GM21390 (cell line): ENCODE data around the gene CC2D2A.

ENCODE experiments used
- ATAC-seq: cut with Tn5 transposase; IDR thresholded peaks from one replicate; pipeline ENCODE4 v1.9.1; 2021; ENCODE audit not compliant: unreplicated experiment

CC2D2A gene

DNA sequence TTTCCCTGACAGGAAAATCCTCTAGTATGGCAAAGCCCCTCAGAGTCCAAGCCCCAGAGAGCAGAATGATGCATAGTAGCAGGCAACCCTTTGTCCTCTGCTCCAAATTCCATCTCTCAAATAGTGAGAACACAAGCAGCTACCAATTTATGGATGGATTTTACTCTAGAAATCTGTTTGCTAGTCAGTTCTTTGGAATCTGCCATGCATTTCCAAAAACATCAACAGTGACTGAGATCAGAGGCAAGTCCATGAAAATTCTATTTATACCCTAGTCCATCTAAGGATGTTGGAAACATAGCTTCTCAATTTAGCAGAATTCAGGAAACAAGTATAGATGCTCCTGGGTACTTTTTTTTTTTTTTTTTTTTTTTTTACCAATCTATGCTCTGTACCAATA is 10.0 kb upstream of the CC2D2A start:
- ATAC-seq = no peak

DNA sequence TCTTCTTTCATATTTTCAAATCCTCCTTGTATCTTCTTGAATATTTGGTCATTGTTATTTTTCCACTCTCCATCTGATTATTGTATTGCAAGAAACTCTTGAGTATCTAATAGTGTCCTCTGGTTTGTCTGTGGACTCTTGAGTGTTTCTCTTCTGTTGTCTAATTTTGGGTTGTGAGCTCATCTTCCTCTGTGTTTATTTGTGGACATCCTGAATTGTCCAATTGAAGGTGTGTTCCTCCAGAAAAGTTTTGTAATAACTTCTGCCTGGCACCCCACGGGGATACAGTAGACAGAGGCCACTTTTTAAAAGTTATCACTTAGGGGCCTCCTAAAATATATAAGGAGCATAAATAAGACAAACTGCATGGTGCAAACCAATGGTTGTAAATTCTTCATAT is 3.1 kb upstream of the CC2D2A start:
- ATAC-seq = no peak

- ATAC-seq = no peak
Measured at GRCh38 chr4:15470128-15470475, 420 bp downstream of the CC2D2A start.

- ATAC-seq = no peak
Measured at GRCh38 chr4:15476396-15476795, 6.7 kb downstream of the CC2D2A start.

GRCh38 chr4:15478724-15479088 is 9.0 kb downstream of the CC2D2A start:
- no peak for ATAC-seq

DNA sequence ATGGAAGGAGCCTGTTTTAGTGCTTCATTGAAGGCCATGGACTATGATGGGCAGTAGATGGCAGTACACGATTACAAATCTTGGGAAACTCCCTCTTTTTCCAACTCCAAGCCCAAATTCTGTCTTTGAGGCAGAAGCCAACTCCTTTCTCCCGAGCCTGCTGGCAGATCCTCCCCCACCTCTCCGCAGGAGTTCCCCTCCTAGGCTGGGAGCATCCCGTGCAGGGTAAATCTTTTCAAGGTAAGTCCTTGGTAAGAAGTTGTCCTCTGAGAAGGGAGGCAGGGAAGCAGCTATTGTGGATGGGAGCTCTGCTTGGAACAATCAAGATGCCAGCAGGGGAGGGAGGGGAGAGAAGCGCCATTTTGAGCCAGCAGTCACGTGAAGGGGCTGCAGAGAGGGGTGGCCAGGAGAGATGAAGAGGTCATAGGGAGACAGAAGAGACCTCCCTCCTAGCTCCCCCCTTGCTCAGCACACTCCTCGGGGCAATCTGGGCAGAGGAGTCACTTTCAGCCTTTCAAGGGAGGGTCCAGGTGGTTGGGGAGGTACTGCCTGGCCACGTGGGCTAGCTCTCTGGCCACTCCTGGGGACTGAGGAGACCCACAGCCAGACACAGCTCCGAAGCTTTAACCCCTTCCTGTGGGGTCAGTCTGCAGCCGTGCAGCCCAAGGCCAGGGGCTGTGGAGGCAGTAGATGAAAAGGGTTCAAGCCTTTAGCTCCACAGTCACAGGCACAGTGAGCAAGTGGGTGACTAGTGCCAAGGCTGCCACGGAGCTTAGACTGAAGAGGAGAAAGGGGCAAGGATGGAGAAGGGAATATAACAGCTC is 9.6 kb downstream of the CC2D2A start:
- ATAC-seq = no peak

DNA sequence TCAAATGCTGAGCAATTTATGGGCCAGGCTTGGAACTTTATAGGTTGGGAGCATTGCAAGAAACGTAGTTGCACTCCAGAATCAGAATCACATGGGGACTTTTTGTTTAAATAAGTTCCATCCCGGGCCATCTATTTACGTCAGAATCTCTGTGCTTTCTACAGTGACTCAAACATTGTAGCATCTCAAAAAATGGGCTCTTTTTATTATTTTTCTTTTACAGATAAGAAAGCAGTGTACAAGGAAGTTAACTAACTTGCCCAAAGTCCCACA is 10.2 kb downstream of the CC2D2A start:
- ATAC-seq = no peak

GRCh38 chr4:15481961-15482745 is 12.5 kb downstream of the CC2D2A start:
- no peak for ATAC-seq

GRCh38 chr4:15482842-15483241 is 13.2 kb downstream of the CC2D2A start:
- ATAC-seq = no peak

GRCh38 chr4:15488136-15488535 is 18.5 kb downstream of the CC2D2A start:
- ATAC-seq = no peak

DNA sequence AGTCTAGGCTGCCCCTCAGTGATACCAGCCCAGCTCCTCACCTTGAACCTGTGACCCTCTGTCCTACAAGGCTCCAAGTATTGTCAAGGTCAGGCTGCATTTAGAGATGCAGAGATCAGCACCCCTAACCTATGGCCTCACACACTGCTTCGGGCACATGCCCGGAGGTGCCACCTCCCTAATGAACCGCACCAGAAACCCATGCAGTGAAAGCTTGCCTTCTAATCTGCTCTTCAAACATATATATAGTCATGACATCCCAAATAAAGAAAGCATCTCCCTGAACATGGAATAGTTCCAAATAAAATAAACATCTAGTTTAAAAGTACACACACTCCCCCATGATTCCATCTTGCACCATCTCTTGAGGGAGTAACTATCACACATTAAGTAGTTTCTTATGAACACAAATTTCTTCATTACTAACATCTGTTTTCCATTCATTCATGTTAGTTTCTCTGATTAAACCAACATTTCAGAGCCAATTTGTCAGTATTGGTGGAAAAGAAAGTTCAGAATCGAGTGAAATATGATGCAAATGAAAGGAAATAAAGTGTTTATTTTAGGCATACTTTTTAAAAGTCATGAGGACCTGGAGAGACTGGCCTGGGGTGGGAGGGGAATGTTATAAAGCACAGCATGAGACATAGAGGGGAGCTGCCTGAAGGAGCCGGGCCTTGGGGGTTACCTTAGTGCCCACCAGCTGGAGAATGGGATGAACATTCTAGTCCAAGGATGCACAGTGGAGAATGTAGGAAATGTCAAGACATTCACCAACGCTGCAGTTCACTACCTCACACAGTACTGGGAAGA is 19.2 kb downstream of the CC2D2A start:
- no peak for ATAC-seq

DNA sequence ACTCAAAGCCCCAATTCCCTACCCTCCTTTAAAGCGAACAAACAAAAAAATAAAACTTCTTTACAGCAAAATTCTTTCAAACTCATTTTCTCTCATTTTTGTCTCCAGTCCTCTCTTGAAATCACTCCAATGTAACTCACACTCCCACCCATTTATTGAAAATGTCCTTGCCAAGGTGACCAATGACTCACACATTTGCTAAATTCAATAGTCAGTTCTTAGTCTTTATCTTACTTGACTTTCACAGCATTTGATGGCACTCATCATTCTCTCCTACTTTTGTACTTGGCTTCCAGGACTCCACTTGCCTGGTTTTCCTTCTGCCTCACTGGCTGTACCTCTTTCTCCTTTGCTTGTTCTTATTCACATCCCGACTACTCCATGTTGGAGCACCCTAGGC is 19.9 kb downstream of the CC2D2A start:
- ATAC-seq = no peak

- ATAC-seq = no peak
Measured at GRCh38 chr4:15493411-15493810, 23.7 kb downstream of the CC2D2A start.

DNA sequence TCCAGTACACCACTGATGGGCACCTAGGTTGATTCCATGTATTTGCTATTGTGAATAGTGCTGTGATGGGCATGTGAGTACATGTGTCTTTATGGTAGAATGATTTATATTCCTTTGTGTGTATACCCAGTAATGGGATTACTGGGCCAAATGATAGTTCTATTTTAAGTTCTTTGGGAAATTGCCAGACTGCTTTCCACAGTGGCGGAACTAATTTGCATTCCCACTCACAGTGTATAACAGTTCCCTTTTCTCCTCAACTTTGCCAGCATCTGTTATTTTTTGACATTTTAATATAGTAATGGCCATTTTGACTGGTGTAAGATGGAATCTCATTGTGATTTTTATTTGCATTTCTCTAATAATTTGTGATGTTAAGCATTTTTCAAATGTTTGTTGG is 25.9 kb downstream of the CC2D2A start:
- no peak for ATAC-seq

DNA sequence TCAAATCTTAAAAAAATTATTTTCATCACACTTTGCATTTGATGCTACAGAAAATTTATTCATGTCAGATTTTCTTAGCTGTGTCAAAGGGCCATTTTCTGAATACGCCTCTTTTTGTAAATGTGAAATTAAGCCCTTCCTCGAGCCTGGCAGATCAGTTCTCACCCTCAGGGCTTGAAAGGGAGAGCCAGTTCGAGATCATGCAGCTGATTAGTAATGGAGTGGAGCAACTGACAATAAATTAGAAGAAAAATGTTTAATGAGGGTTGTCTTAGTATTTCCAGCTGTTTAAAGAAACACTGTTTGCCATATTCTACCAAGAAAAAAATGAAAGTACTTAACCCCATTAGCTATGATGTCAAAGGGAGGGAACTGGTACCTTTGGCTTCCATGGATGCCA is 28.7 kb downstream of the CC2D2A start:
- ATAC-seq = no peak

GRCh38 chr4:15500701-15501100 is 31.0 kb downstream of the CC2D2A start:
- no peak for ATAC-seq

DNA sequence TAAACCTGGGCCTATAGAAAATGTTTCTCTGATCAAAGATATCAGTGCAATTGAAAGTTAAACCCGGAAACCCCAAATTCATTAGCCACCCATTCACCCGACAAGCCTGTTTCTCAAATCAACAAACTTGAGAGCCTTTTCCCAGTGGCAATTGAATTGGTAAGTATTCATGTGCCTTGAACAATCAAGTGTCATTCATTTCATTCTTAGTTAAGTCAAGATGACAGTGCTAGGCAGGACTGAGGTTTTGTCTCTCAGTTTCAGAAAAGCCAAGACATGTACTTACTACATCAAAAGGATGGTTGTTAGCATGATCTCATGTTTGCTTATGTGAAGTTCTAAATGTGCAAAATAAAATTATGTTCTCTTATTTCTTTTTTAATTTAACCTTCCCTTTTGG is 32.3 kb downstream of the CC2D2A start:
- ATAC-seq = no peak

GRCh38 chr4:15502384-15502783 is 32.7 kb downstream of the CC2D2A start:
- ATAC-seq = no peak

DNA sequence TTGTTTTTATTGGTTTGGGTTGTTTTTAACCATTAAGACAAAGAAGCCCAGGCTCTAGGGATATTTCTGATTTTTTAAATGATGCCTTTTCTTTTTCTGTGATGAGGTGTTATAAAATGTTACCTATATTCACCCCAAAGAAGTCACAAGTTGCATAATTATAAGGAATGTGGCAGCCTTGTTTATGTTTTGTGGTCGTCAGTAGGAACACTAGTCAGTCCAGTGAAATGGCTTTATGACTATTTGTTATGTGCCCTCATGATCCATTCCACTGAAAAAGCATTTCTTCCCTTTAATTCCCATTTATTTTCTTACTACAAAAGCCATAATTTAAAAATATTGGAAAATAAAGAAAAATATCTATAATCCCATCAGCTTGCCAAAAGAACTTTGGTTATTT is 34.4 kb downstream of the CC2D2A start:
- no peak for ATAC-seq

DNA sequence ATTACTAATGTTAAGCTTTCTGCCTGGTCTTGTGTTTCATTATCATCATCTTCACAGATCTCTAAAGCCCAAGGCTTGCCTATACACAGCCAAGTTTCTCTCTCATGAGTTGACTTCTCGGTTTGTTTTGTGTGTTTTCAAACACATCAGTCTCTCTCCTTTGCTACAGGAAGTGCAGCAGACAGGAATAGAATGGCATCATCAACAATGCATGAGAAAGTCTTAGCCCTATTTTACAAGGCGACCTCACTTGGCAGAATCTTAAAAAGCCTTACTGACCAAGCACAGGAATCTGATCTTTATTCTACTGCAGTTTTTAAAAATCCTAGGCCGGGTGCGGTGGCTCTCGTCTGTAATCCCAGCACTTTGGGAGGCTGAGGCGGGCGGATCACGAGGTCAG is 36.8 kb downstream of the CC2D2A start:
- no peak for ATAC-seq

- ATAC-seq = no peak
Measured at GRCh38 chr4:15507679-15508078, 38.0 kb downstream of the CC2D2A start.

- ATAC-seq = no peak
Measured at GRCh38 chr4:15510961-15511360, 41.3 kb downstream of the CC2D2A start.
